HEK293 (cell line): Measurements from ENCODE around the gene HYKK.
A peak's percentile ranks its signal among the peaks of the same experiment; 100 is the strongest.

ENCODE experiments used
- HIC1 ChIP-seq: fragments of 450-650 bp; formaldehyde crosslinking; IDR thresholded peaks from 2 replicates; pipeline ENCODE4 v1.5.1; 2016; ENCODE audit warnings: missing biosample characterization, missing genetic modification characterization
- INSM2 ChIP-seq: fragments of 450-650 bp; formaldehyde crosslinking; IDR thresholded peaks from 2 replicates; pipeline ENCODE4 v1.5.1; 2016; ENCODE audit warnings: missing biosample characterization, missing genetic modification characterization
- KLF16 ChIP-seq: fragments of 450-650 bp; formaldehyde crosslinking; IDR thresholded peaks from 2 replicates; pipeline ENCODE4 v1.5.1; 2017; ENCODE audit warnings: missing biosample characterization, missing genetic modification characterization
- MYNN ChIP-seq: fragments of 450-650 bp; formaldehyde crosslinking; IDR thresholded peaks from 2 replicates; pipeline ENCODE4 v1.5.1; 2016; ENCODE audit warnings: missing biosample characterization, missing genetic modification characterization, borderline replicate concordance
- SCRT1 ChIP-seq: fragments of 450-650 bp; formaldehyde crosslinking; IDR thresholded peaks from 2 replicates; pipeline ENCODE4 v1.5.1; 2016; ENCODE audit warnings: missing biosample characterization, missing genetic modification characterization, borderline replicate concordance
- SP2 ChIP-seq: fragments of 450-650 bp; formaldehyde crosslinking; IDR thresholded peaks from 2 replicates; pipeline ENCODE4 v1.5.1; 2016; ENCODE audit warnings: missing biosample characterization, missing genetic modification characterization
- ZBTB21 ChIP-seq: fragments of 450-650 bp; formaldehyde crosslinking; IDR thresholded peaks from 2 replicates; pipeline ENCODE4 v1.5.1; 2017; ENCODE audit warnings: missing biosample characterization, missing genetic modification characterization
- ZBTB8A ChIP-seq: fragments of 450-650 bp; formaldehyde crosslinking; IDR thresholded peaks from 2 replicates; pipeline ENCODE4 v1.5.1; 2016; ENCODE audit warnings: missing biosample characterization, missing genetic modification characterization
- ZNF221 ChIP-seq: fragments of 450-650 bp; formaldehyde crosslinking; IDR thresholded peaks from 2 replicates; pipeline ENCODE4 v1.5.1; 2017; ENCODE audit warnings: missing biosample characterization, missing genetic modification characterization, borderline replicate concordance
- ZNF239 ChIP-seq: fragments of 450-650 bp; formaldehyde crosslinking; IDR thresholded peaks from 2 replicates; pipeline ENCODE4 v1.5.1; 2016; ENCODE audit warnings: missing biosample characterization, missing genetic modification characterization
- ZNF248 ChIP-seq: fragments of 450-650 bp; formaldehyde crosslinking; IDR thresholded peaks from 2 replicates; pipeline ENCODE4 v1.5.1; 2017; ENCODE audit warnings: missing biosample characterization, missing genetic modification characterization
- ZNF26 ChIP-seq: fragments of 450-650 bp; formaldehyde crosslinking; IDR thresholded peaks from 2 replicates; pipeline ENCODE4 v1.5.1; 2016; ENCODE audit warnings: missing biosample characterization, missing genetic modification characterization
- ZNF274 ChIP-seq, 2 experiments: fragments of 200-500 bp in 1 of 2; fragments of 450-650 bp in 1 of 2; sonication (Bioruptor generic) in 1 of 2; formaldehyde crosslinking in 1 of 2; IDR thresholded peaks; 2 replicates each; pipeline versions ENCODE4 v1.5.1 to v1.6.1; 2014 to 2016; ENCODE audit warnings: borderline replicate concordance in 1 of 2, inconsistent platforms in 1 of 2, low read length in 1 of 2, missing biosample characterization in 1 of 2, missing genetic modification characterization in 1 of 2
- ZNF335 ChIP-seq: fragments of 450-650 bp; formaldehyde crosslinking; conservative IDR thresholded peaks from 2 replicates; pipeline ENCODE4 v1.5.1; 2016; ENCODE audit warnings: missing biosample characterization, missing genetic modification characterization
- ZNF514 ChIP-seq: fragments of 450-650 bp; formaldehyde crosslinking; IDR thresholded peaks from 2 replicates; pipeline ENCODE4 v1.5.1; 2016; ENCODE audit warnings: missing biosample characterization, missing genetic modification characterization
- ZNF518A ChIP-seq: fragments of 450-650 bp; formaldehyde crosslinking; conservative IDR thresholded peaks from 2 replicates; pipeline ENCODE4 v1.5.1; 2016; ENCODE audit warnings: low read depth, missing biosample characterization, missing genetic modification characterization
- ZNF521 ChIP-seq: fragments of 450-650 bp; formaldehyde crosslinking; IDR thresholded peaks from 2 replicates; pipeline ENCODE4 v1.5.1; 2017; ENCODE audit warnings: missing biosample characterization, mild to moderate bottlenecking, missing genetic modification characterization
- ZNF530 ChIP-seq: fragments of 450-650 bp; formaldehyde crosslinking; IDR thresholded peaks from 2 replicates; pipeline ENCODE4 v1.5.1; 2016; ENCODE audit warnings: low read depth, missing biosample characterization, missing genetic modification characterization
- ZNF558 ChIP-seq: fragments of 450-650 bp; formaldehyde crosslinking; IDR thresholded peaks from 2 replicates; pipeline ENCODE4 v1.5.1; 2016; ENCODE audit warnings: missing biosample characterization, missing genetic modification characterization
- ZNF571 ChIP-seq: fragments of 450-650 bp; formaldehyde crosslinking; IDR thresholded peaks from 2 replicates; pipeline ENCODE4 v1.5.0; 2017; ENCODE audit warnings: missing biosample characterization, missing genetic modification characterization
- ZNF610 ChIP-seq: fragments of 450-650 bp; formaldehyde crosslinking; IDR thresholded peaks from 2 replicates; pipeline ENCODE4 v1.5.1; 2016; ENCODE audit warnings: missing biosample characterization, missing genetic modification characterization, borderline replicate concordance
- ZNF624 ChIP-seq: fragments of 450-650 bp; formaldehyde crosslinking; IDR thresholded peaks from 2 replicates; pipeline ENCODE4 v1.5.1; 2017; ENCODE audit warnings: missing biosample characterization, missing genetic modification characterization
- ZNF660 ChIP-seq: fragments of 450-650 bp; IDR thresholded peaks from 2 replicates; pipeline ENCODE4 v1.5.1; 2018; ENCODE audit warnings: missing biosample characterization, mild to moderate bottlenecking, missing genetic modification characterization
- ZNF704 ChIP-seq: fragments of 450-650 bp; formaldehyde crosslinking; IDR thresholded peaks from 2 replicates; pipeline ENCODE4 v1.5.1; 2016; ENCODE audit warnings: missing biosample characterization, missing genetic modification characterization
- ZNF747 ChIP-seq: fragments of 450-650 bp; formaldehyde crosslinking; IDR thresholded peaks from 2 replicates; pipeline ENCODE4 v1.5.1; 2016; ENCODE audit warnings: missing biosample characterization, missing genetic modification characterization
- ZNF776 ChIP-seq: fragments of 450-650 bp; formaldehyde crosslinking; IDR thresholded peaks from 2 replicates; pipeline ENCODE4 v1.5.0; 2017; ENCODE audit warnings: missing biosample characterization, missing genetic modification characterization, borderline replicate concordance

Gene HYKK

GRCh38 chr15:78506971-78507830, at the start of gene HYKK (continued):
- TF ChIP-seq HIC1 (tag by site-specific recombination) (no peak), ZNF221 (tag by site-specific recombination) (no peak), ZNF776 (no peak), ZNF521 (tag by site-specific recombination) (no peak), ZNF518A (no peak), ZNF610 (tag by site-specific recombination) (0 out of 2 replicates have a peak, but pooled peaks have one; percentile 59), SP2 (tag by site-specific recombination) (peak; percentile 99), ZNF747 (tag by site-specific recombination) (no peak), ZNF239 (tag by site-specific recombination) (no peak), ZNF571 (no peak), ZNF335 (tag by site-specific recombination) (peak; percentile 93), ZNF274 (IDR thresholded peaks at IDR 0.05; ENCODE audit: low read length) (no peak), ZNF274 (tag by site-specific recombination; IDR thresholded peaks at IDR 0.05; ENCODE audit: borderline replicate concordance) (no peak), ZNF514 (tag by site-specific recombination) (no peak), ZNF26 (tag by site-specific recombination) (no peak), INSM2 (peak; percentile 81; the same call in 1 of the 2 replicates), ZNF704 (tag by site-specific recombination) (no peak), ZNF660 (tag by site-specific recombination) (peak; percentile 17; the same call in 1 of the 2 replicates), SCRT1 (no peak), MYNN (tag by site-specific recombination) (no peak), ZBTB8A (tag by site-specific recombination) (no peak), ZNF558 (no peak), ZNF530 (no peak), ZNF248 (no peak), ZBTB21 (tag by site-specific recombination) (no peak), KLF16 (no peak; the same call in 1 of the 2 replicates), ZNF624 (tag by site-specific recombination) (no peak)
